ENCODE data around the gene HYAL2.

- TF ChIP-seq EZH2phosphoT487 (conservative IDR thresholded peaks at IDR 0.05; ENCODE audit: low read length) (no peak), CTCF (IDR thresholded peaks at IDR 0.05; ENCODE audit: insufficient read depth, low read length, poor library complexity, severe bottlenecking) (no peak)
These were observed 46.4 kb downstream of the HYAL2 start for GRCh38 chr3:50275996-50276761.
